Limb (tissue), 2 donors: ENCODE results near the gene TFF3.

Source experiments
- DNase-seq, 2 donors: peaks; one replicate each; pipeline ENCODE4 v3.0.0-alpha.2; 2016; ENCODE audit errors: extremely low spot score in 2 of 2

TFF3 gene

GRCh38 chr21:42272109-42272962, 42.9 kb downstream of the TFF3 start:
- no peak for DNase-seq

GRCh38 chr21:42271065-42271464, 44.1 kb downstream of the TFF3 start:
- no peak for DNase-seq

GRCh38 chr21:42269386-42269785, 45.8 kb downstream of the TFF3 start:
- no peak for DNase-seq

- DNase-seq, result no peak
These were observed 48.1 kb downstream of the TFF3 start for GRCh38 chr21:42266971-42267556.

- no peak for DNase-seq
These were observed 49.9 kb downstream of the TFF3 start for GRCh38 chr21:42265231-42265812.

- DNase-seq, result no peak
These were observed 50.7 kb downstream of the TFF3 start for GRCh38 chr21:42264245-42265195.

GRCh38 chr21:42263591-42264131, 51.5 kb downstream of the TFF3 start:
- DNase-seq, result no peak

GRCh38 chr21:42262831-42263231, 52.4 kb downstream of the TFF3 start:
- DNase-seq, result peak in 1 of 2 donors; percentile 51

- DNase-seq, result no peak
These were observed 53.4 kb downstream of the TFF3 start for GRCh38 chr21:42261829-42262200.
